ENCODE measurements around the gene ARHGAP32. TPM values are rescaled to one million over a fixed set of nuclear protein-coding genes. Genes with fewer than 3 reads are reported as not detected.

ARHGAP32 gene
- total RNA-seq, 1 experiment from 2014 or later, result 27.8 TPM

- H3K9me2 ChIP-seq (ENCODE audit: insufficient read depth), result no peaks in the 10 kb centered on the region
- ATAC-seq, result no peak
- H3K4me1 ChIP-seq (ENCODE audit: control insufficient read depth in 1 of 2, insufficient read depth in 2 of 2, low read length in 2 of 2), result no peaks in the 10 kb centered on the region
- H4K20me1 ChIP-seq (ENCODE audit: insufficient read depth), result no peaks in the 10 kb centered on the region
- RAD21 ChIA-PET (ENCODE audit: low non-redundant PET in 1 of 2, low total read pairs in 2 of 2, uncharacterized antibody in 2 of 2, unreplicated experiment in 2 of 2), result no interaction called here
- no peaks in the 10 kb centered on the region for H3K36me3 ChIP-seq (ENCODE audit: control insufficient read depth in 1 of 2, insufficient read depth in 2 of 2, low read length in 2 of 2)
- no TSS peak for BruUV-seq (replicated peaks)
- H3K9ac ChIP-seq (ENCODE audit: low read length), result no peak overlapping the region
- no peak overlapping the region for H3K4me3 ChIP-seq (replicated peaks in 1 of 2; ENCODE audit: low read depth in 1 of 2, low read length in 2 of 2)
- no peak overlapping the region for H3K4me2 ChIP-seq (ENCODE audit: low read length)
- no peak overlapping the region for H2AFZ ChIP-seq (ENCODE audit: low read depth, low read length, poor library complexity, severe bottlenecking)
- no peak overlapping the region for H3K27ac ChIP-seq (ENCODE audit: low read depth, low read length)
- DNase-seq (ENCODE audit: low read depth, low spot score), result no peak
- TF ChIP-seq, protein P1, sequence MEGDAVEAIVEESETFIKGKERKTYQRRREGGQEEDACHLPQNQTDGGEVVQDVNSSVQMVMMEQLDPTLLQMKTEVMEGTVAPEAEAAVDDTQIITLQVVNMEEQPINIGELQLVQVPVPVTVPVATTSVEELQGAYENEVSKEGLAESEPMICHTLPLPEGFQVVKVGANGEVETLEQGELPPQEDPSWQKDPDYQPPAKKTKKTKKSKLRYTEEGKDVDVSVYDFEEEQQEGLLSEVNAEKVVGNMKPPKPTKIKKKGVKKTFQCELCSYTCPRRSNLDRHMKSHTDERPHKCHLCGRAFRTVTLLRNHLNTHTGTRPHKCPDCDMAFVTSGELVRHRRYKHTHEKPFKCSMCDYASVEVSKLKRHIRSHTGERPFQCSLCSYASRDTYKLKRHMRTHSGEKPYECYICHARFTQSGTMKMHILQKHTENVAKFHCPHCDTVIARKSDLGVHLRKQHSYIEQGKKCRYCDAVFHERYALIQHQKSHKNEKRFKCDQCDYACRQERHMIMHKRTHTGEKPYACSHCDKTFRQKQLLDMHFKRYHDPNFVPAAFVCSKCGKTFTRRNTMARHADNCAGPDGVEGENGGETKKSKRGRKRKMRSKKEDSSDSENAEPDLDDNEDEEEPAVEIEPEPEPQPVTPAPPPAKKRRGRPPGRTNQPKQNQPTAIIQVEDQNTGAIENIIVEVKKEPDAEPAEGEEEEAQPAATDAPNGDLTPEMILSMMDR (IDR thresholded peaks at IDR 0.05 in 2 of 3, conservative IDR thresholded peaks at IDR 0.05 in 1 of 3; ENCODE audit: borderline replicate concordance in 1 of 3, insufficient read depth in 1 of 3, low read depth in 2 of 3, low read length in 2 of 3), result no peak
- TF ChIP-seq CEBPB (IDR thresholded peaks at IDR 0.05; ENCODE audit: low read depth) (no peak), SP1 (IDR thresholded peaks at IDR 0.05; ENCODE audit: low read depth) (no peak), MAX (IDR thresholded peaks at IDR 0.05) (no peak), JUND (IDR thresholded peaks at IDR 0.05) (no peak)
- TF ChIP-seq, protein P2, sequence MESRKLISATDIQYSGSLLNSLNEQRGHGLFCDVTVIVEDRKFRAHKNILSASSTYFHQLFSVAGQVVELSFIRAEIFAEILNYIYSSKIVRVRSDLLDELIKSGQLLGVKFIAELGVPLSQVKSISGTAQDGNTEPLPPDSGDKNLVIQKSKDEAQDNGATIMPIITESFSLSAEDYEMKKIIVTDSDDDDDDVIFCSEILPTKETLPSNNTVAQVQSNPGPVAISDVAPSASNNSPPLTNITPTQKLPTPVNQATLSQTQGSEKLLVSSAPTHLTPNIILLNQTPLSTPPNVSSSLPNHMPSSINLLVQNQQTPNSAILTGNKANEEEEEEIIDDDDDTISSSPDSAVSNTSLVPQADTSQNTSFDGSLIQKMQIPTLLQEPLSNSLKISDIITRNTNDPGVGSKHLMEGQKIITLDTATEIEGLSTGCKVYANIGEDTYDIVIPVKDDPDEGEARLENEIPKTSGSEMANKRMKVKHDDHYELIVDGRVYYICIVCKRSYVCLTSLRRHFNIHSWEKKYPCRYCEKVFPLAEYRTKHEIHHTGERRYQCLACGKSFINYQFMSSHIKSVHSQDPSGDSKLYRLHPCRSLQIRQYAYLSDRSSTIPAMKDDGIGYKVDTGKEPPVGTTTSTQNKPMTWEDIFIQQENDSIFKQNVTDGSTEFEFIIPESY (IDR thresholded peaks at IDR 0.05; ENCODE audit: extremely low read depth, insufficient replicate concordance, low read length), result no peak
- H3K79me2 ChIP-seq (ENCODE audit: insufficient read depth, low read length), result no peaks in the 10 kb centered on the region
- intact Hi-C loops (cut with micrococcal nuclease), result no loop called here
- no peaks in the 10 kb centered on the region for H3K9me3 ChIP-seq (ENCODE audit: control insufficient read depth in 1 of 2, insufficient read depth in 1 of 2, low read depth in 1 of 2, low read length in 2 of 2)
- no peaks in the 10 kb centered on the region for H3K27me3 ChIP-seq (ENCODE audit: insufficient read depth, low read length)
- POLR2A ChIA-PET, result no interaction called here
- CTCF ChIA-PET, result interaction anchor here (0.7 to 1.2 kb wide), 2 partner anchors 13 to 35 kb away, joined by 3 to 5 read pairs; no protein-coding TSS in a partner anchor
Observed at GRCh38 chr11:128919216-128919615, 272.9 kb downstream of the ARHGAP32 start.
